ENCODE data around the gene REM2. TPM values are rescaled to one million over a fixed set of nuclear protein-coding genes. Genes with fewer than 3 reads are reported as not detected.

REM2 gene
- total RNA-seq, 1 experiment from 2014 or later = 0.98 TPM

DNA sequence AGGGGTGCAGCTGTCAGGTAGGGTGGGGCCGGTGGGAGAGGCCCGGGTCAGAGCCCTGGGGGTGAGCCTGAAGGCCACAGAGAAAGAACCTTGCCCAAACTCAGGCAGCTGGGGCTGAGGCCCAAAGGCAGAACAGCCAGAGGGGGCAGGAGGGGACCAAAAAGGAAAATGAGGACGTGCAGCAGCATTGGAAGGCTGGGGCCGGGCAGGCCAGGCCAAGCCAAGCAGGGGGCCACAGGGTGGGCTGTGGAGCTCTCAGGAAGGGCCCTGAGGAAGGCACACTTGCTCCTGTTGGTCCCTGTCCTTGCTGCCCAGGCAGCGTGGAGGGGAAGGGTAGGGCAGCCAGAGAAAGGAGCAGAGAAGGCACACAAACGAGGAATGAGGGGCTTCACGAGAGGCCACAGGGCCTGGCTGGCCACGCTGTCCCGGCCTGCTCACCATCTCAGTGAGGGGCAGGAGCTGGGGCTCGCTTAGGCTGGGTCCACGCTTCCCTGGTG, 36.2 kb upstream of the REM2 start:
- ChIA-PET POLR2A (ENCODE audit: unreplicated experiment) (no interaction called here), CTCF (no interaction called here)
- no peak for DNase-seq
- Histone ChIP-seq H3K79me2 (ENCODE audit: low read depth) (no peaks in the 10 kb centered on the region), H3K36me3 (ENCODE audit: low read depth) (no peaks in the 10 kb centered on the region), H3K4me1 (replicated peaks; ENCODE audit: insufficient read depth) (no peaks in the 10 kb centered on the region; the same call in 1 of the 2 replicates), H4K20me1 (ENCODE audit: insufficient read depth) (no peaks in the 10 kb centered on the region), H3K27ac (no peak overlapping the region), H3K4me2 (no peak overlapping the region), H2AFZ (no peak overlapping the region), H3K4me3 (no peak overlapping the region), H3K9me2 (ENCODE audit: insufficient read depth) (no peaks in the 10 kb centered on the region), H3K9me3 (ENCODE audit: insufficient read depth, low read depth) (no peaks in the 10 kb centered on the region), H3F3A (ENCODE audit: insufficient read depth, low read depth) (no peaks in the 10 kb centered on the region), H3K27me3 (ENCODE audit: insufficient read depth, low read depth) (no peaks in the 10 kb centered on the region)
- BruUV-seq (replicated peaks) = TSS peak; percentile 17
- no peak for TF ChIP-seq CTCF (conservative IDR thresholded peaks at IDR 0.05)
- no peak for TF ChIP-seq EZH2 (IDR thresholded peaks at IDR 0.05; ENCODE audit: low read depth)
- intact Hi-C loops (cut with micrococcal nuclease; ENCODE audit: unreplicated experiment) = no loop called here

- H4K20me1 ChIP-seq (ENCODE audit: insufficient read depth) = no peaks in the 10 kb centered on the region
- H3K79me2 ChIP-seq (ENCODE audit: low read depth) = no peaks in the 10 kb centered on the region
- intact Hi-C loops (cut with micrococcal nuclease; ENCODE audit: unreplicated experiment) = no loop called here
- TF ChIP-seq CTCF (conservative IDR thresholded peaks at IDR 0.05) (no peak), EZH2 (IDR thresholded peaks at IDR 0.05; ENCODE audit: low read depth) (no peak)
- H3K4me1 ChIP-seq (replicated peaks; ENCODE audit: insufficient read depth) = no peaks in the 10 kb centered on the region; the same call in 1 of the 2 replicates
- no peaks in the 10 kb centered on the region for H3K9me2 ChIP-seq (ENCODE audit: insufficient read depth)
- ChIA-PET POLR2A (ENCODE audit: unreplicated experiment) (no interaction called here), CTCF (no interaction called here)
- no peak overlapping the region for H3K4me3 ChIP-seq
- no peaks in the 10 kb centered on the region for H3F3A ChIP-seq (ENCODE audit: insufficient read depth, low read depth)
- no peak overlapping the region for H2AFZ ChIP-seq
- no peaks in the 10 kb centered on the region for H3K36me3 ChIP-seq (ENCODE audit: low read depth)
- H3K9me3 ChIP-seq (ENCODE audit: insufficient read depth, low read depth) = no peaks in the 10 kb centered on the region
- no TSS peak for BruUV-seq (replicated peaks)
- no peak overlapping the region for H3K27ac ChIP-seq
- DNase-seq = no peak
- H3K4me2 ChIP-seq = no peak overlapping the region
- no peaks in the 10 kb centered on the region for H3K27me3 ChIP-seq (ENCODE audit: insufficient read depth, low read depth)
Observed at GRCh38 chr14:22847661-22848341, 35.2 kb upstream of the REM2 start.

DNA sequence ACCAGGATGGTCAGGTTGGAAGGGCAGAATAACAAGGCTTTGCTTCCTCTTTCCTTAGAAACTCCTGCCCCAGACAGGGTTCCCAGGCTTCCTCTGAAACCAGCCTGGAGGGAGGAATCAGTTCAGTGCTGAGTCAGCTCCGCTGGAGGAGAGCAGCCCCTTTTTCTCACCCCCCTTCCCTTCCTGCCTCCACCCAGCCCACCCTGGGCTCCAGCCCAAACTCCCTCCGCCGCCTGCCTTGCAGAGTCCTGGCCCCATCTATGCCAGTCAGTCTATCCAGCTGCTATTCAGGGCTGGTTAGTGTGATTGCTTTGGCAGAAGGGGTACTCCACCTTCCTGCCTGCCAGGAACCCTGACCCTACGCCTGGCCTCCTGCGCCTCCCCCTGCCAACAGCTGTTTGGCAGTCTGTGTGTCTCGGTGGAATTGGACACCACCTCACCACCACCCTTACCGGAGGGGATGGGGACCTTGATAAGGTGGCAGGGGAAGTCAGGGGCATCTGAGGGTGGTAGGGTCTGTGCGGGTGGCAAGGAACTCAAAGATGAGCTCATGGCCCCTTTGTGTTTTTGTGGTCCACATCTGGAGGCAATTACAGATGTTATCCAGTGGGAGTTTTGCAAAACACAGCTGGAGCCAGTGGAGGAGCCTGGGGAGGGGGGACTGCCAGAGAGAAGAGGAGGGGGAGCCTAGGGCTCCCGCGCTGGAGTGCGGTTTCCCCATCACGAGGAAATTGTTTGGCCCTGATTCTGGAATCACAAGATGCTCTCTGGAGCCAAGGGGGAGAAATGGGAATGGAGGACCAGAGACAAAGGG, 34.5 kb upstream of the REM2 start:
- Histone ChIP-seq H3K36me3 (ENCODE audit: low read depth) (no peaks in the 10 kb centered on the region), H4K20me1 (ENCODE audit: insufficient read depth) (no peaks in the 10 kb centered on the region), H3K27me3 (ENCODE audit: insufficient read depth, low read depth) (no peaks in the 10 kb centered on the region), H3K27ac (no peak overlapping the region), H3K4me1 (replicated peaks; ENCODE audit: insufficient read depth) (no peaks in the 10 kb centered on the region; the same call in 1 of the 2 replicates), H3K79me2 (ENCODE audit: low read depth) (no peaks in the 10 kb centered on the region), H3K4me3 (no peak overlapping the region), H3K9me2 (ENCODE audit: insufficient read depth) (no peaks in the 10 kb centered on the region), H2AFZ (no peak overlapping the region), H3K4me2 (no peak overlapping the region), H3F3A (ENCODE audit: insufficient read depth, low read depth) (no peaks in the 10 kb centered on the region), H3K9me3 (ENCODE audit: insufficient read depth, low read depth) (no peaks in the 10 kb centered on the region)
- POLR2A ChIA-PET (ENCODE audit: unreplicated experiment) = no interaction called here
- no peak for DNase-seq
- intact Hi-C loops (cut with micrococcal nuclease; ENCODE audit: unreplicated experiment) = no loop called here
- no TSS peak for BruUV-seq (replicated peaks)
- TF ChIP-seq CTCF (conservative IDR thresholded peaks at IDR 0.05) (no peak), EZH2 (IDR thresholded peaks at IDR 0.05; ENCODE audit: low read depth) (no peak)
- CTCF ChIA-PET = no interaction called here

Data from PC-9 (cell line).